ENCODE measurements around the gene RAP1A. TPM values are rescaled to one million over a fixed set of nuclear protein-coding genes. Genes with fewer than 3 reads are reported as not detected.

RAP1A gene
- total RNA-seq, 4 donors from 2014 or later, result 49.4 to 72.1 (median 57.9) TPM

DNA sequence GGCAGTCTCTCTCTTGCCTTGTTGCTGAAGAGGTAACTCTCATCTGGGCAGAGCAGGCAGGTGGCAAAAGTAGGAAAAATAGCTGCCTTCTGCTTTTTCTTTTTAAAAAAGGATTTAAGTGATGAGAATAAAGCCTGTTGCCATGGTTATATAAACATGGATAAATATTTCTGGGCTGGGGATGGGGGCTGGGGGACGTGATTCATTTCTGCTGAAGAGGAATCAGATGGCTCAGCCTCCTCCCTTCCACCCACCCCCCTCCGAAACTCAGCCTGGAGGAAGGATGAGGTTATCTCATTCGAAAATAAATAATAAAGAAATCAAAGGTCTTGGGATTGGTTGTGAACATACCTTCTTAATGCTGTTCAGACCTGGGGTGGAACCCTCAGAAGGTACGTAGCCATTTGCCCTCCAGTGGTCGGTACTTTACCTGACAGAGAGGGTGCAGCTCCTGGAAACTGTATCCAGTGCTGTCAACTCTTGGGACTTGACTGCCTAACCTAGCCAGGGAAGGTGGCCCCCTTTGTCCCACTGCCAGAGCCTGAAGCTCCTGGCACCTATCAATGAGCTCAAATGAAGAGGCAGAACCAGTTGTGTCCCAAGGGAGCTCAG is 123.5 kb downstream of the RAP1A start:
- no peaks in the 10 kb centered on the region for H3K9me3 ChIP-seq
- ATAC-seq (no peak), DNase-seq (no peak)
- intact Hi-C loops (cut with DNase I; ENCODE audit: low total_unique reads) (no loop called here), in situ Hi-C loops (cut with MboI; ENCODE audit: low sequenced_read_pairs in 4 of 4) (no loop called here)
- no peaks in the 10 kb centered on the region for H3K27me3 ChIP-seq
- no peak overlapping the region for H3K27ac ChIP-seq
- no peak overlapping the region for H3K4me3 ChIP-seq
- no peaks in the 10 kb centered on the region for H3K36me3 ChIP-seq
- no peak for TF ChIP-seq POLR2A (IDR thresholded peaks at IDR 0.05)
- TF ChIP-seq, protein P1, sequence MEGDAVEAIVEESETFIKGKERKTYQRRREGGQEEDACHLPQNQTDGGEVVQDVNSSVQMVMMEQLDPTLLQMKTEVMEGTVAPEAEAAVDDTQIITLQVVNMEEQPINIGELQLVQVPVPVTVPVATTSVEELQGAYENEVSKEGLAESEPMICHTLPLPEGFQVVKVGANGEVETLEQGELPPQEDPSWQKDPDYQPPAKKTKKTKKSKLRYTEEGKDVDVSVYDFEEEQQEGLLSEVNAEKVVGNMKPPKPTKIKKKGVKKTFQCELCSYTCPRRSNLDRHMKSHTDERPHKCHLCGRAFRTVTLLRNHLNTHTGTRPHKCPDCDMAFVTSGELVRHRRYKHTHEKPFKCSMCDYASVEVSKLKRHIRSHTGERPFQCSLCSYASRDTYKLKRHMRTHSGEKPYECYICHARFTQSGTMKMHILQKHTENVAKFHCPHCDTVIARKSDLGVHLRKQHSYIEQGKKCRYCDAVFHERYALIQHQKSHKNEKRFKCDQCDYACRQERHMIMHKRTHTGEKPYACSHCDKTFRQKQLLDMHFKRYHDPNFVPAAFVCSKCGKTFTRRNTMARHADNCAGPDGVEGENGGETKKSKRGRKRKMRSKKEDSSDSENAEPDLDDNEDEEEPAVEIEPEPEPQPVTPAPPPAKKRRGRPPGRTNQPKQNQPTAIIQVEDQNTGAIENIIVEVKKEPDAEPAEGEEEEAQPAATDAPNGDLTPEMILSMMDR (IDR thresholded peaks at IDR 0.05 in 4 of 5, conservative IDR thresholded peaks at IDR 0.05 in 1 of 5), result no peak
- peaks cover 12 to 18% of the 10 kb centered on the region in 2 donors for H3K4me1 ChIP-seq

DNA sequence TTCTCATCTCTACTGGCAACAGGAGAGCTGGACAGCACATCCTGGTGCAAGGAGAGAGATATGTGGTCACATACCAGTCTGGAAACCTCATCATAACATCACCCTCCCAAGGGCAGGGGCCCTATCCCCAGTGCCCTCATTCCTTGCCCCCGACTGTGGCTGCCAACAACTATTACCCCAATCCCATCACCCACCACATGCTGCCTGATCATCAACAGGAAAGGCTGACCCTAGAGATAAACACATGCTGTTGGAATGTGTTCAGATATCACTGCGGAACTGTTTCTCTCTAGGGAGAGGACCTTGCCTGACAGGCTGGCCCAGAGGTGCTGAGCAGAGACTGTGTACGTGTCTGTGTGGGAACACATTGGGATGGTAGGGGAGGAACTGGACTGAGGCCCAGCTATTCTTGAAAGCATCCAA is 124.1 kb downstream of the RAP1A start:
- Histone ChIP-seq H3K36me3 (no peaks in the 10 kb centered on the region), H3K4me3 (no peak overlapping the region), H3K27ac (no peak overlapping the region), H3K4me1 (peaks cover 10 to 17% of the 10 kb centered on the region in 2 donors), H3K9me3 (no peaks in the 10 kb centered on the region), H3K27me3 (no peaks in the 10 kb centered on the region)
- DNase-seq, result no peak
- no peak for ATAC-seq
- in situ Hi-C loops (cut with MboI; ENCODE audit: low sequenced_read_pairs in 4 of 4) (no loop called here), intact Hi-C loops (cut with DNase I; ENCODE audit: low total_unique reads) (no loop called here)
- TF ChIP-seq POLR2A (IDR thresholded peaks at IDR 0.05), result no peak
- TF ChIP-seq, protein P1 (IDR thresholded peaks at IDR 0.05 in 4 of 5, conservative IDR thresholded peaks at IDR 0.05 in 1 of 5), result no peak

DNA sequence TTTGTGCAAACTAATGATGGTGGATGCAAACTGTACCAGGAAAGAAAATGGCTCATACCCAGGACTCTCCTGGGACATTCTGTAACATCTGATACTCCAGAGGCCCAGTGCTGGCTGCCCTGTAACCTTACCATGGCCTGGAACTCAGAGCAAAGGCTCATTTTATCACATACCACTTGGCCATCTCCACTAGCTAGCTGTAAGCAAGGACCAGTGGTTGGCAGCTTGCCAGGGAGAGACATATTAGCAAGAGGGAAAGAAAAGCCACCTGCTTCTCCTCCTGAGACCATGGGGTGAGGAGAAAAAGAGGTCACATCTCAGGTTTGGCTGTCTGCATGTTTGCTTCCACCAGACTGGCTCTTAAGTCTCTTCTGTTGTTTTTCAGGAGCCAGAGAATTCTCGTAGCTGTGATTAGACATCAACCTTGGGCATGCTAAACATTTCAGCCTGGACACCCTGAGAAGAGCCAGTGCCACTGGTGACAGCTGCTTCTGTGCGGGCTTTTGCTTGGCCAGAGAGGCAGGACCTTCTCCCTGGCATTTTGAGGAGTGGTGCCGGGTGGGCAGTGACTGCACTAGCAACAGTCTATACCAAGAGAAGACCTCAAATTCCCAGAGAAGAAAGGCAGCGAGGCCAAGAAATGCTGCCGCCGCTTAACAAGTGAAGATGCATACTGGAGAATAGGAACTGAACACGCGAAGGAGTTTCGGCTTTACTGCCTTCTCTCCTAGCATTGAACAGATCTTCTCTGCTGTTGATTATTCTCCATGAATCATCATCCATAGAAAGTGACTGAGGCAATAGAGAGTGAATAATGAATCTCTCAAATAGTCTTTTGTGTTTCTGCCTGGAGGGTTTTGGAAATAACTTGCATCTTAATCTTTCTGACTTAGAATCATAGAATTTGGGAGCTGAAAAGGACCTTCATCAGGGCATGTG is 126.4 kb downstream of the RAP1A start:
- Histone ChIP-seq H3K9me3 (no peaks in the 10 kb centered on the region), H3K36me3 (no peaks in the 10 kb centered on the region), H3K4me1 (peaks cover 10 to 17% of the 10 kb centered on the region in 2 donors), H3K27me3 (no peaks in the 10 kb centered on the region), H3K4me3 (no peak overlapping the region), H3K27ac (peak overlapping the region in 3 of 4 donors; percentile 4 to 61 (median 20))
- intact Hi-C loops (cut with DNase I; ENCODE audit: low total_unique reads) (no loop called here), in situ Hi-C loops (cut with MboI; ENCODE audit: low sequenced_read_pairs in 4 of 4) (no loop called here)
- ATAC-seq (peak; percentile 16 to 38), DNase-seq (no peak)
- TF ChIP-seq POLR2A (IDR thresholded peaks at IDR 0.05), result no peak
- TF ChIP-seq, protein P1 (IDR thresholded peaks at IDR 0.05 in 4 of 5, conservative IDR thresholded peaks at IDR 0.05 in 1 of 5), result no peak

DNA sequence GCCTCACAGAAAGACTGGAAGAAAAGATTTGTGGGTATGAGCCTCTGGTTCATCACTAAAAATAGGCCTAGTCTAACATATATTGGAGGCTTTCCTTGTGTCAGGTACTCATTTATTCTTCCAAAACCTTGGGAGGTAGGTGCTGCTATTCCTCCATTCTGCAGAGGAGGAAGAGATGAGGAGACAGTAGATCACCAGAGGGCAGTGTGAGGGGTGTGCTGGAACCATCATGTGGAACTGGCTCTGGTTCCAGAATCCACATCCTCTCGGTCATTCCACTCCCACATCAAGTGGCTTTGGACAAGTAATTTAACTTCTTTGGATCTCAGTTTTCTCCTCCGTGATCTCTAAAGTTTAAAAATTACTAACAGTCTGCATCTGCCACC is 127.0 kb downstream of the RAP1A start:
- Histone ChIP-seq H3K9me3 (no peaks in the 10 kb centered on the region), H3K27me3 (no peaks in the 10 kb centered on the region), H3K4me1 (peaks cover 10 to 17% of the 10 kb centered on the region in 2 donors), H3K4me3 (no peak overlapping the region), H3K36me3 (no peaks in the 10 kb centered on the region), H3K27ac (peak overlapping the region in 1 of 4 donors; percentile 61)
- no peak for ATAC-seq
- in situ Hi-C loops (cut with MboI; ENCODE audit: low sequenced_read_pairs in 4 of 4) (no loop called here), intact Hi-C loops (cut with DNase I; ENCODE audit: low total_unique reads) (no loop called here)
- TF ChIP-seq, protein P1 (IDR thresholded peaks at IDR 0.05 in 4 of 5, conservative IDR thresholded peaks at IDR 0.05 in 1 of 5), result no peak
- no peak for TF ChIP-seq POLR2A (IDR thresholded peaks at IDR 0.05)
- no peak for DNase-seq

All from gastrocnemius medialis (tissue), 4 donors.